Measurements from ENCODE around the gene DARS1. TPM values are rescaled to one million over a fixed set of nuclear protein-coding genes. Genes with fewer than 3 reads are reported as not detected.
A peak's percentile ranks its signal among the peaks of the same experiment; 100 is the strongest.

Gene DARS1
- total and polyA plus RNA-seq, 9 donors: 73.3 to 101 (median 82.0) TPM

DNA sequence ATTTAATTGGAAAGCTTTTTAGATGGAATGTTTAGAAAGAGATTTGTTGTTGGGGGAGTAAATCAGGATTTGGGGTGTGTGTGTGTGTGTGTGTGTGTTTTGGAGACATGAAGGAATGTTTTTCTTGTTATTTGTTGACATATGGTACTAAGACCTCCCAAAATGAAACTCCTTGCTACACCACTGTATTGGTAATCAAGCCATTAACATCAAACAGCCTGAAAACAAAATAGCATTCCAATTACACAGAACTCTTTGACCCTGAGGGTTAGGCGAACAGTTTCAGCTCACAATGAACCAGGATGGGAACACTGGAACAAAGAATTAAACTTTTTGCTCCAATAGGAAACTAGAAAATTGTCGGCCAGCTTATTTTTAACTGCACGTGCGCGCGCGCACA, 41.7 kb upstream of the DARS1 start:
- DNase-seq: no peak
- Histone ChIP-seq H3K4me3 (ENCODE audit: low read length) (no peak overlapping the region), H3K9me3 (replicated peaks; ENCODE audit: control insufficient read depth, low read depth, low read length) (no peaks in the 10 kb centered on the region), H3K27me3 (ENCODE audit: control insufficient read depth, insufficient read depth, low read length) (no peaks in the 10 kb centered on the region), H3K27ac (ENCODE audit: low read length) (no peak overlapping the region), H3K36me3 (ENCODE audit: control insufficient read depth, insufficient read depth, low read length) (no peaks in the 10 kb centered on the region), H3K4me1 (ENCODE audit: control insufficient read depth, insufficient read depth, low read length) (peaks cover 27% of the 10 kb centered on the region)
- 87% methylated on average over 7 of the region's 7 CpGs for WGBS (ENCODE audit: insufficient coverage)

GRCh38 chr2:136025057-136025973, 39.9 kb upstream of the DARS1 start:
- DNase-seq: peak; percentile 81
- peak overlapping the region; percentile 43 for H3K27ac ChIP-seq (ENCODE audit: low read length)
- H3K4me3 ChIP-seq (ENCODE audit: low read length): peak overlapping the region; percentile 13
- H3K27me3 ChIP-seq (ENCODE audit: control insufficient read depth, insufficient read depth, low read length): no peaks in the 10 kb centered on the region
- 11% methylated on average over 37 of the region's 43 CpGs for WGBS (ENCODE audit: insufficient coverage)
- peaks cover 17% of the 10 kb centered on the region for H3K4me1 ChIP-seq (ENCODE audit: control insufficient read depth, insufficient read depth, low read length)
- H3K36me3 ChIP-seq (ENCODE audit: control insufficient read depth, insufficient read depth, low read length): no peaks in the 10 kb centered on the region
- no peaks in the 10 kb centered on the region for H3K9me3 ChIP-seq (replicated peaks; ENCODE audit: control insufficient read depth, low read depth, low read length)

- Histone ChIP-seq H3K36me3 (ENCODE audit: control insufficient read depth, insufficient read depth, low read length) (no peaks in the 10 kb centered on the region), H3K27ac (ENCODE audit: low read length) (peak overlapping the region; percentile 43), H3K4me1 (ENCODE audit: control insufficient read depth, insufficient read depth, low read length) (peaks cover 19% of the 10 kb centered on the region), H3K4me3 (ENCODE audit: low read length) (no peak overlapping the region), H3K9me3 (replicated peaks; ENCODE audit: control insufficient read depth, low read depth, low read length) (no peaks in the 10 kb centered on the region), H3K27me3 (ENCODE audit: control insufficient read depth, insufficient read depth, low read length) (no peaks in the 10 kb centered on the region)
- no CpG with 5 or more reads among the region's 3 CpGs for WGBS (ENCODE audit: insufficient coverage)
- DNase-seq: no peak
These were observed 39.2 kb upstream of the DARS1 start for GRCh38 chr2:136024616-136025015.

DNA sequence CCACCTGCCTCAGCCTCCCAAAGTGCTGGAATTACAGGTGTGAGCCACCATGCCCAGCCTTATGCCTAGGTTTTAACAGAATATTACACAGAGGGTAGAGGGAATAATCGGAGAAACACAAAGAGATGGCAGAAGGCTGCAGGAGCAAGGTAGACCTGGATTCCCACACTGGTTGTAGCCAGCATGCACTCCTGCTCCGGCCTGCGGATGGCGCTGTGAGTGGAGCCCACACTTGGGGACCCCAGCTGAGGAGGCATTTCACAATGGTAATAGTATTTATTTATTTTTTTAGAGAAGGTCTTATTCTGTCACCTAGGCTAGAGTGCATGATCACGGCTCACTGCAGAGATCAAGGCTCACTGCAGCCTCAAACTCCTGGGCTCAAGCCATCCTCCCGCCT, 38.8 kb upstream of the DARS1 start:
- H3K9me3 ChIP-seq (replicated peaks; ENCODE audit: control insufficient read depth, low read depth, low read length): no peaks in the 10 kb centered on the region
- no peaks in the 10 kb centered on the region for H3K36me3 ChIP-seq (ENCODE audit: control insufficient read depth, insufficient read depth, low read length)
- no peak for DNase-seq
- no peak overlapping the region for H3K4me3 ChIP-seq (ENCODE audit: low read length)
- 88% methylated on average over 5 of the region's 6 CpGs for WGBS (ENCODE audit: insufficient coverage)
- no peak overlapping the region for H3K27ac ChIP-seq (ENCODE audit: low read length)
- H3K4me1 ChIP-seq (ENCODE audit: control insufficient read depth, insufficient read depth, low read length): peaks cover 22% of the 10 kb centered on the region
- no peaks in the 10 kb centered on the region for H3K27me3 ChIP-seq (ENCODE audit: control insufficient read depth, insufficient read depth, low read length)

DNA sequence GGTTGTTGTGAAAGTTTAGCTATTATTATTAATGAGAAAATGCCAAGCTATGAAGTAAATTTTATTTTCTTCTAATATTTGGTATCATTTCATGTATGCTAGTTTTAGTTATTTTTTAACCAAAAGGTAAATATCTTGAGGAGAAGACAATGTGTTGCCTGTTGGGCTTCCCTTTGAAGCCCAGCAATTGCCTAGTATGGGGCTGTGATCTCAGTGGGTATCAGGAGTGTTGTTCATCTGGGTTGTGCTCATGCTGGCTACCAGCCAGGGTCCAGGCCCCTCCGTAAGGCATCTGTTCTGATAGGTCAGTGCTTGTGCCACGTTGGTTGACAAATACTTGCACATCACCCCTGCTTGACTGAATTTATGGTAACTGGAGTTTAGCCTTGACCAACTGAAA, 38.0 kb upstream of the DARS1 start:
- DNase-seq: no peak
- no peaks in the 10 kb centered on the region for H3K27me3 ChIP-seq (ENCODE audit: control insufficient read depth, insufficient read depth, low read length)
- no peaks in the 10 kb centered on the region for H3K36me3 ChIP-seq (ENCODE audit: control insufficient read depth, insufficient read depth, low read length)
- WGBS (ENCODE audit: insufficient coverage): 89% methylated on average over 1 of the region's 2 CpGs
- H3K4me1 ChIP-seq (ENCODE audit: control insufficient read depth, insufficient read depth, low read length): peaks cover 22% of the 10 kb centered on the region
- no peaks in the 10 kb centered on the region for H3K9me3 ChIP-seq (replicated peaks; ENCODE audit: control insufficient read depth, low read depth, low read length)
- no peak overlapping the region for H3K4me3 ChIP-seq (ENCODE audit: low read length)
- H3K27ac ChIP-seq (ENCODE audit: low read length): no peak overlapping the region

DNA sequence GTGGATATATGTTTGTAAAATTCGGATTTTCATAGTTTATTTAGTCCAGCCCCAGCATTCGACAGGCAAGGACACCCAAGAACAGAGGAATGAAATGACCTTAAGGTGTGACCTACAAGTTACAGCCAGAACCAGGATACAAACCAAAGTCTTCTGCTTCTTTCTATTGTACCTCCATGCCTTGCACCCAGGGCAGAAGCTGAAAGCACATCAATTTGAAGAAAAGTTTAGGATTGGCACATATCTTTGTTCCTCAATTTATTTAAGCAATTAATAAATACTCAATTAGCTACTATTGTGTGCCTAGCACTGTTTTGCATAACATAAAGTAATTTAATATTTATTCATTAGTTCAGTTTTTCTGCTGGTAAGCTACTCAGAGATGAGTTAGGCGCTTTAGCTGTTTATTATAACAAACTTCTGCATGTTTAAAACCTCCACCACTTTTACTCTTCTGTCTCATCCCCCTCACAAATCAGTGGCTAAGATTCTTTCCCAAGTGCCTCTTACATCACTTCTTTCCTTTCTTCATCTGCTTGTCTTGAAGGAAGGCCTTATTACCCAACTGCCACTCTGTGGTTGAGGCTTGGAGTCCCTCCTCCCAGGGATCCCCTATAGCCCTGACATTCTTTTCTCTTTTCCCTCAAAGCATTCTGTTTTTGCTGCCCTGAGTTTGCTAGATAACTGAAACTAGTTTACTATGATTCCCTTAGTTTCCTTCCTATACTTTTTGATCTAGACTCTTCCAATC, 37.1 kb upstream of the DARS1 start:
- 100% methylated on average over 1 of the region's 3 CpGs for WGBS (ENCODE audit: insufficient coverage)
- DNase-seq: no peak
- no peaks in the 10 kb centered on the region for H3K36me3 ChIP-seq (ENCODE audit: control insufficient read depth, insufficient read depth, low read length)
- H3K9me3 ChIP-seq (replicated peaks; ENCODE audit: control insufficient read depth, low read depth, low read length): no peaks in the 10 kb centered on the region
- no peaks in the 10 kb centered on the region for H3K27me3 ChIP-seq (ENCODE audit: control insufficient read depth, insufficient read depth, low read length)
- H3K4me3 ChIP-seq (ENCODE audit: low read length): no peak overlapping the region
- H3K27ac ChIP-seq (ENCODE audit: low read length): no peak overlapping the region
- H3K4me1 ChIP-seq (ENCODE audit: control insufficient read depth, insufficient read depth, low read length): peaks cover 22% of the 10 kb centered on the region

DNA sequence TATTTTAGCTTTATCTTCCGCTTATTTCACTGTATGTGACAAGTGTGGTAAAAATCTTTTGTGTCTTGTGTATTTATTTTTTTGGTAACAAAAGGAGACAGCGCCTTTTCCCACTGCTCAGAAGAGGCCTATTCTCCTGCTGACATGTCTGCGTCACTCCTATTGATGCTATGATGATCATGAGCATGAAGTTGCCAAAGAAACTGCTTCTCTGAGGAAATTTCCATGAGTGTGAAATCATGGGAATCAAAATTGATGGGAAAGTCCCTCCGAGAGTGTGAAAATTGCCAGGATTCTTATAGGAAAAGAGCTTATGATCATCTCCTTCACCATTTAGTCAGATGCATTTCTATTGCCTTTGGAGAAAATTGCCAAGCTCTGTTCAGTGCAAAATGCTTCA, 36.5 kb upstream of the DARS1 start:
- H3K27ac ChIP-seq (ENCODE audit: low read length): no peak overlapping the region
- peaks cover 22% of the 10 kb centered on the region for H3K4me1 ChIP-seq (ENCODE audit: control insufficient read depth, insufficient read depth, low read length)
- no peaks in the 10 kb centered on the region for H3K36me3 ChIP-seq (ENCODE audit: control insufficient read depth, insufficient read depth, low read length)
- H3K4me3 ChIP-seq (ENCODE audit: low read length): no peak overlapping the region
- no peak for DNase-seq
- WGBS (ENCODE audit: insufficient coverage): 100% methylated on average over 1 of the region's 4 CpGs
- H3K9me3 ChIP-seq (replicated peaks; ENCODE audit: control insufficient read depth, low read depth, low read length): no peaks in the 10 kb centered on the region
- no peaks in the 10 kb centered on the region for H3K27me3 ChIP-seq (ENCODE audit: control insufficient read depth, insufficient read depth, low read length)

GRCh38 chr2:136021406-136021805, 36.0 kb upstream of the DARS1 start:
- H3K4me1 ChIP-seq (ENCODE audit: control insufficient read depth, insufficient read depth, low read length): peaks cover 23% of the 10 kb centered on the region
- WGBS (ENCODE audit: insufficient coverage): no CpG with 5 or more reads among the region's 2 CpGs

GRCh38 chr2:136020831-136021230, 35.4 kb upstream of the DARS1 start:
- Histone ChIP-seq H3K4me3 (ENCODE audit: low read length) (no peak overlapping the region), H3K4me1 (ENCODE audit: control insufficient read depth, insufficient read depth, low read length) (peaks cover 24% of the 10 kb centered on the region), H3K36me3 (ENCODE audit: control insufficient read depth, insufficient read depth, low read length) (no peaks in the 10 kb centered on the region), H3K27me3 (ENCODE audit: control insufficient read depth, insufficient read depth, low read length) (no peaks in the 10 kb centered on the region), H3K9me3 (replicated peaks; ENCODE audit: control insufficient read depth, low read depth, low read length) (no peaks in the 10 kb centered on the region), H3K27ac (ENCODE audit: low read length) (no peak overlapping the region)
- no peak for DNase-seq
- no CpG with 5 or more reads among the region's 2 CpGs for WGBS (ENCODE audit: insufficient coverage)

More at GRCh38 chr2:136021406-136021805, 36.0 kb upstream of the DARS1 start:
- H3K27me3 ChIP-seq (ENCODE audit: control insufficient read depth, insufficient read depth, low read length): no peaks in the 10 kb centered on the region
- H3K27ac ChIP-seq (ENCODE audit: low read length): no peak overlapping the region
- no peaks in the 10 kb centered on the region for H3K9me3 ChIP-seq (replicated peaks; ENCODE audit: control insufficient read depth, low read depth, low read length)
- H3K36me3 ChIP-seq (ENCODE audit: control insufficient read depth, insufficient read depth, low read length): no peaks in the 10 kb centered on the region
- no peak overlapping the region for H3K4me3 ChIP-seq (ENCODE audit: low read length)
- no peak for DNase-seq

DNA sequence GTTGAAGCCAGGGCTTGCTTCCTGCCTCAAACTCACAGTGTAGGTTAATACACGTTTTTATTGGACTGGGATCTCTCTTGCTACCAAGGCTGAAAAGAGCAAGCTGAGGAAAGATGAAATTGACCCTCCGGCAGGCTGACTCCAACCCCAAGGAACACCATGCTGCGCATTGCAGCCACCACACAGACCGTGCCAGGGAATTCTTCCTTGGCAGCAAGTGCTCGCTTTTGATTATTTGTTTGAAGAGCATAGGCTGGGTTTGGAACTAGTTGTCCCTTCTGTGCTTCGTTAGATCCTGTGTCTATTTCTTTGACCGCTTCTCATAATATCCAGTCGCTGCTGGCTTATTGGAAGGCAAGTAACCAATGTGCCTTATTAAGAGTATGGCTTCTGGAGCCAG, 34.4 kb upstream of the DARS1 start:
- WGBS (ENCODE audit: insufficient coverage): 67% methylated on average over 3 of the region's 8 CpGs
- no peaks in the 10 kb centered on the region for H3K9me3 ChIP-seq (replicated peaks; ENCODE audit: control insufficient read depth, low read depth, low read length)
- peak; percentile 32 for DNase-seq
- H3K4me3 ChIP-seq (ENCODE audit: low read length): no peak overlapping the region
- peaks cover 14% of the 10 kb centered on the region for H3K4me1 ChIP-seq (ENCODE audit: control insufficient read depth, insufficient read depth, low read length)
- H3K36me3 ChIP-seq (ENCODE audit: control insufficient read depth, insufficient read depth, low read length): no peaks in the 10 kb centered on the region
- no peaks in the 10 kb centered on the region for H3K27me3 ChIP-seq (ENCODE audit: control insufficient read depth, insufficient read depth, low read length)
- H3K27ac ChIP-seq (ENCODE audit: low read length): no peak overlapping the region

Data from muscle of leg (tissue), 11 donors.